ENCODE measurements around the gene POU6F2. TPM values are rescaled to one million over a fixed set of nuclear protein-coding genes. Genes with fewer than 3 reads are reported as not detected.
"Not testable (repeated sequence)": the region's sequence is repeated elsewhere in the genome, so short reads cannot be mapped to it uniquely, and the experiment has no call there.

Gene POU6F2
- polyA plus RNA-seq, 1 donor: 0.18 TPM

GRCh38 chr7:39002755-39003154 lies 25.0 kb downstream of the POU6F2 start:
- DNase-seq: no peak

GRCh38 chr7:39005036-39005435 lies 27.3 kb downstream of the POU6F2 start:
- DNase-seq: no peak

- DNase-seq: no peak
Observed at GRCh38 chr7:39005461-39005860, 27.8 kb downstream of the POU6F2 start.

- DNase-seq: not testable (repeated sequence)
Observed at GRCh38 chr7:39013049-39013939, 35.6 kb downstream of the POU6F2 start.

- no peak for DNase-seq
Observed at GRCh38 chr7:39016609-39017008, 38.9 kb downstream of the POU6F2 start.

- DNase-seq: no peak
Observed at GRCh38 chr7:39017369-39017915, 39.7 kb downstream of the POU6F2 start.

GRCh38 chr7:39022796-39023195 lies 45.1 kb downstream of the POU6F2 start:
- DNase-seq: no peak

- no peak for DNase-seq
Observed at GRCh38 chr7:39027491-39027890, 49.8 kb downstream of the POU6F2 start.

GRCh38 chr7:39033885-39034624 lies 56.3 kb downstream of the POU6F2 start:
- DNase-seq: no peak

- DNase-seq: no peak
Observed at GRCh38 chr7:39035156-39035555, 57.4 kb downstream of the POU6F2 start.

- no peak for DNase-seq
Observed at GRCh38 chr7:39035903-39036302, 58.2 kb downstream of the POU6F2 start.

- DNase-seq: no peak
Observed at GRCh38 chr7:39042670-39043069, 65.0 kb downstream of the POU6F2 start.

GRCh38 chr7:39043531-39043930 lies 65.8 kb downstream of the POU6F2 start:
- no peak for DNase-seq

- DNase-seq: no peak
Observed at GRCh38 chr7:39044489-39044888, 66.8 kb downstream of the POU6F2 start.

GRCh38 chr7:39045231-39045630 lies 67.5 kb downstream of the POU6F2 start:
- DNase-seq: peak; percentile 28

- DNase-seq: no peak
Observed at GRCh38 chr7:39051279-39051678, 73.6 kb downstream of the POU6F2 start.

GRCh38 chr7:39051707-39052106 lies 74.0 kb downstream of the POU6F2 start:
- no peak for DNase-seq

- no peak for DNase-seq
Observed at GRCh38 chr7:39054731-39055130, 77.0 kb downstream of the POU6F2 start.

GRCh38 chr7:39056153-39056552 lies 78.4 kb downstream of the POU6F2 start:
- no peak for DNase-seq

- no peak for DNase-seq
Observed at GRCh38 chr7:39062811-39063210, 85.1 kb downstream of the POU6F2 start.

GRCh38 chr7:39069031-39069430 lies 91.3 kb downstream of the POU6F2 start:
- no peak for DNase-seq

- no peak for DNase-seq
Observed at GRCh38 chr7:39069896-39070881, 92.5 kb downstream of the POU6F2 start.

Measured in hindlimb muscle (tissue), 1 donor.